H1 (cell line): ENCODE results near the gene KLHDC7A. TPM values are rescaled to one million over a fixed set of nuclear protein-coding genes. Genes with fewer than 3 reads are reported as not detected.

Source experiments
- CBX8 ChIP-seq: fragments of 300-800, 300-1000 bp; sonication (generic); IDR thresholded peaks from 2 replicates; pipeline ENCODE4 v1.7.1; 2016; ENCODE audit warnings: low read depth, low read length, borderline replicate concordance
- EGR1 ChIP-seq: IDR thresholded peaks from 2 replicates; pipeline ENCODE4 v1.6.1; 2011; ENCODE audit warnings: low read depth, low read length, borderline replicate concordance
- EP300 ChIP-seq, 2 experiments: IDR thresholded peaks; 1 replicate in 1 of 2; 2 replicates in 1 of 2; pipeline ENCODE4 v1.6.1; 2011 to 2012; ENCODE audit warnings: low read depth in 2 of 2, low read length in 2 of 2, mild to moderate bottlenecking in 2 of 2, borderline replicate concordance in 1 of 2, inconsistent platforms in 1 of 2, moderate library complexity in 1 of 2
- HDAC6 ChIP-seq: IDR thresholded peaks from one replicate; pipeline ENCODE4 v1.7.1; 2012; ENCODE audit warnings: low read depth, mild to moderate bottlenecking, inconsistent platforms, low read length, moderate library complexity
- MAFK ChIP-seq: IDR thresholded peaks from 2 replicates; pipeline ENCODE4 v1.6.1; 2012; ENCODE audit warnings: low read depth, mild to moderate bottlenecking, improper control_type of control experiment, low read length
- TAF1 ChIP-seq: IDR thresholded peaks from 2 replicates; pipeline ENCODE4 v1.6.1; 2011; ENCODE audit warnings: mild to moderate bottlenecking, low read depth, low read length
- TAF7 ChIP-seq: optimal IDR thresholded peaks from 2 replicates; pipeline ENCODE3; 2011; ENCODE audit warnings: low read depth, mild to moderate bottlenecking, inconsistent platforms, low read length, moderate library complexity, borderline replicate concordance
- polyA plus RNA-seq, 7 experiments: library from polyadenylated mRNA; depleted of rRNA in 3 of 7; stranded (reverse) in 5 of 7; unstranded in 2 of 7; fragments of >200 nt in 5 of 7; fragments of 200-250 nt in 2 of 7; gene quantifications; 1 replicate in 5 of 7; 2 replicates in 1 of 7; 4 replicates in 1 of 7; pipeline versions ENCODE4 v1.2.1 to v1.2.3, GENCODE V29; 2011 to 2013; ENCODE audit warnings: missing spikeins in 2 of 7, mixed read lengths in 2 of 7
- total RNA-seq: library from RNA; stranded (reverse); fragmentation: NEBNext Ultra II Directional; extraction: Animal tissue kit (Norgen Biotek cat#: 25700); gene quantifications from 2 replicates; pipeline ENCODE4 v1.2.1, GENCODE V29; 2021

Gene KLHDC7A
- total and polyA plus RNA-seq, 2 of the 8 experiments (the other 6 are each of a cell fraction or from before 2014, with no cell fraction given) = 3.9 to 18.9 TPM

- TF ChIP-seq TAF1 = no peak
- TF ChIP-seq EP300 (IDR thresholded peaks at IDR 0.05; ENCODE audit: borderline replicate concordance in 1 of 2, low read depth in 2 of 2, low read length in 2 of 2) = no peak
- TF ChIP-seq CBX8 = no peak
- TF ChIP-seq TAF7 = no peak
- no peak for TF ChIP-seq HDAC6
- TF ChIP-seq MAFK = no peak
- TF ChIP-seq EGR1 = no peak
These were observed 51.9 kb downstream of the KLHDC7A start (continued) for GRCh38 chr1:18532390-18533170.
